Measurements from ENCODE around the gene DDX10. TPM values are rescaled to one million over a fixed set of nuclear protein-coding genes. Genes with fewer than 3 reads are reported as not detected.

DDX10 gene
- total and polyA plus RNA-seq, 9 of the 15 experiments (the other 6 are each of a cell fraction or from before 2014, with no cell fraction given), result 33.9 to 94.6 (median 50.7) TPM

DNA sequence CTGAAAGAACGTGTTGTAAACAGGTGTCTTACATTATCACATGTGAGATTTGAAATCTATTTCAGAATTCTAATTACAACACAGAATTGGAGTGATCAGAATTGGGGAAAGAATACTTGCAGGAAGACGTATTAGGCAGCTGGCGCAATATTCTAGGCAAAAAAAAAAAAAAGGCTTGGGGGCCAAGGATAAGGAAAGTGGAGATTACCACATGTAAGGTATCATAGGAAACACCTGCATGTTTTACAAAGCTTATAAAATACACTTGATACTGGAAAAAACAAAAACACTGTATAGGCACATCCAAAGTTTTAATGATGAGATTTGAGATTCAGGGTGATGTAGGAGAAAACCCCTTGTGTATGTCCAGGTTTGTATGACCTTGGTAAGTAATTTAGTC is 245.1 kb downstream of the DDX10 start:
- no peak for ATAC-seq
- no peaks in the 10 kb centered on the region for H3K9me1 ChIP-seq (ENCODE audit: control insufficient read depth, insufficient read depth, low read length)
- H3K4me1 ChIP-seq (replicated peaks in 1 of 2; ENCODE audit: control insufficient read depth in 2 of 2, insufficient read depth in 2 of 2, low read length in 2 of 2), result peaks cover 0 to 6% of the 10 kb centered on the region in 2 experiments; a peak in 2 of 5 replicates
- FAIRE-seq, result no peak
- H3K4me3 ChIP-seq, result no peak overlapping the region
- ChIA-PET CTCF (ENCODE audit: low intra/inter-chr PET ratio) (no interaction called here), POLR2A (interaction anchor here (0.5 kb wide), 1 partner anchor 126 kb away, joined by 3 read pairs; no protein-coding TSS in a partner anchor)
- no peaks in the 10 kb centered on the region for H3K27me3 ChIP-seq (ENCODE audit: control insufficient read depth in 2 of 2, insufficient read depth in 2 of 2, low read length in 2 of 2)
- no peak overlapping the region for H3K27ac ChIP-seq (ENCODE audit: extremely low read depth, low read depth, low read length)
- H3K36me3 ChIP-seq (ENCODE audit: control insufficient read depth, insufficient read depth, low read length), result no peaks in the 10 kb centered on the region
- no peaks in the 10 kb centered on the region for H3K79me2 ChIP-seq (ENCODE audit: control insufficient read depth, insufficient read depth, low read length)
- no peaks in the 10 kb centered on the region for H3K9me3 ChIP-seq (replicated peaks; ENCODE audit: control insufficient read depth, insufficient read depth, low read depth, low read length)
- intact Hi-C loops (cut with micrococcal nuclease), result no loop called here
- H3K4me2 ChIP-seq (ENCODE audit: insufficient read depth, low read length), result no peak overlapping the region
- no peak overlapping the region for H2AFZ ChIP-seq (ENCODE audit: low read depth, low read length)
- 80% methylated on average over 2 of the region's 3 CpGs for WGBS (ENCODE audit: insufficient coverage, low coverage, missing lambda C conversion rate)
- H3K9ac ChIP-seq (ENCODE audit: insufficient read depth in 1 of 2, low read depth in 2 of 2, low read length in 2 of 2), result no peak overlapping the region
- no peak for DNase-seq (ENCODE audit: extremely low read depth in 1 of 4, low spot score in 3 of 4)
- H4K20me1 ChIP-seq (replicated peaks; ENCODE audit: control insufficient read depth, insufficient read depth, low read length), result no peaks in the 10 kb centered on the region
- no TSS peak for BruUV-seq (replicated peaks)
- in situ Hi-C loops (cut with MboI), result no loop called here
- no peak for TF ChIP-seq TCF15 (CRISPR knock-in tag; IDR thresholded peaks at IDR 0.05)
- no peak for TF ChIP-seq HDAC8 (tag; IDR thresholded peaks at IDR 0.05)
- TF ChIP-seq, protein P1, sequence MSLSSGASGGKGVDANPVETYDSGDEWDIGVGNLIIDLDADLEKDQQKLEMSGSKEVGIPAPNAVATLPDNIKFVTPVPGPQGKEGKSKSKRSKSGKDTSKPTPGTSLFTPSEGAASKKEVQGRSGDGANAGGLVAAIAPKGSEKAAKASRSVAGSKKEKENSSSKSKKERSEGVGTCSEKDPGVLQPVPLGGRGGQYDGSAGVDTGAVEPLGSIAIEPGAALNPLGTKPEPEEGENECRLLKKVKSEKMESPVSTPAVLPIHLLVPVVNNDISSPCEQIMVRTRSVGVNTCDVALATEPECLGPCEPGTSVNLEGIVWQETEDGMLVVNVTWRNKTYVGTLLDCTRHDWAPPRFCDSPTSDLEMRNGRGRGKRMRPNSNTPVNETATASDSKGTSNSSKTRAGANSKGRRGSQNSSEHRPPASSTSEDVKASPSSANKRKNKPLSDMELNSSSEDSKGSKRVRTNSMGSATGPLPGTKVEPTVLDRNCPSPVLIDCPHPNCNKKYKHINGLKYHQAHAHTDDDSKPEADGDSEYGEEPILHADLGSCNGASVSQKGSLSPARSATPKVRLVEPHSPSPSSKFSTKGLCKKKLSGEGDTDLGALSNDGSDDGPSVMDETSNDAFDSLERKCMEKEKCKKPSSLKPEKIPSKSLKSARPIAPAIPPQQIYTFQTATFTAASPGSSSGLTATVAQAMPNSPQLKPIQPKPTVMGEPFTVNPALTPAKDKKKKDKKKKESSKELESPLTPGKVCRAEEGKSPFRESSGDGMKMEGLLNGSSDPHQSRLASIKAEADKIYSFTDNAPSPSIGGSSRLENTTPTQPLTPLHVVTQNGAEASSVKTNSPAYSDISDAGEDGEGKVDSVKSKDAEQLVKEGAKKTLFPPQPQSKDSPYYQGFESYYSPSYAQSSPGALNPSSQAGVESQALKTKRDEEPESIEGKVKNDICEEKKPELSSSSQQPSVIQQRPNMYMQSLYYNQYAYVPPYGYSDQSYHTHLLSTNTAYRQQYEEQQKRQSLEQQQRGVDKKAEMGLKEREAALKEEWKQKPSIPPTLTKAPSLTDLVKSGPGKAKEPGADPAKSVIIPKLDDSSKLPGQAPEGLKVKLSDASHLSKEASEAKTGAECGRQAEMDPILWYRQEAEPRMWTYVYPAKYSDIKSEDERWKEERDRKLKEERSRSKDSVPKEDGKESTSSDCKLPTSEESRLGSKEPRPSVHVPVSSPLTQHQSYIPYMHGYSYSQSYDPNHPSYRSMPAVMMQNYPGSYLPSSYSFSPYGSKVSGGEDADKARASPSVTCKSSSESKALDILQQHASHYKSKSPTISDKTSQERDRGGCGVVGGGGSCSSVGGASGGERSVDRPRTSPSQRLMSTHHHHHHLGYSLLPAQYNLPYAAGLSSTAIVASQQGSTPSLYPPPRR (CRISPR knock-in tag; IDR thresholded peaks at IDR 0.05; ENCODE audit: borderline replicate concordance), result no peak
- no peak for TF ChIP-seq ARID3B (CRISPR knock-in tag; IDR thresholded peaks at IDR 0.05; ENCODE audit: borderline replicate concordance)
- TF ChIP-seq, protein P2, sequence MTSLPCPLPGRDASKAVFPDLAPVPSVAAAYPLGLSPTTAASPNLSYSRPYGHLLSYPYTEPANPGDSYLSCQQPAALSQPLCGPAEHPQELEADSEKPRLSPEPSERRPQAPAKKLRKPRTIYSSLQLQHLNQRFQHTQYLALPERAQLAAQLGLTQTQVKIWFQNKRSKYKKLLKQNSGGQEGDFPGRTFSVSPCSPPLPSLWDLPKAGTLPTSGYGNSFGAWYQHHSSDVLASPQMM (CRISPR knock-in tag; IDR thresholded peaks at IDR 0.05), result no peak
- TF ChIP-seq POLR2H (tag; IDR thresholded peaks at IDR 0.05; ENCODE audit: low read depth), result no peak
- no peak for TF ChIP-seq POLR2A (conservative IDR thresholded peaks at IDR 0.05)
- no peak for TF ChIP-seq CREM (IDR thresholded peaks at IDR 0.05; ENCODE audit: low read depth)
- TF ChIP-seq HLTF (IDR thresholded peaks at IDR 0.05), result no peak
- TF ChIP-seq ZNF79 (CRISPR knock-in tag; IDR thresholded peaks at IDR 0.05; ENCODE audit: low read depth), result no peak
- no peak for TF ChIP-seq ZNF444 (CRISPR knock-in tag; IDR thresholded peaks at IDR 0.05)
- TF ChIP-seq GATAD2B (IDR thresholded peaks at IDR 0.05; ENCODE audit: borderline replicate concordance), result no peak
- TF ChIP-seq SMAD2 (IDR thresholded peaks at IDR 0.05; ENCODE audit: low read depth, low read length), result no peak
- TF ChIP-seq DIDO1 (tag; IDR thresholded peaks at IDR 0.05; ENCODE audit: low read depth), result no peak
- TF ChIP-seq NCOA6 (IDR thresholded peaks at IDR 0.05), result no peak
- TF ChIP-seq ELF2 (CRISPR knock-in tag; IDR thresholded peaks at IDR 0.05), result no peak
- no peak for TF ChIP-seq SIRT6 (IDR thresholded peaks at IDR 0.05; ENCODE audit: low read depth, low read length)
- no peak for TF ChIP-seq TEAD4 (IDR thresholded peaks at IDR 0.05; ENCODE audit: low read length)
- no peak for TF ChIP-seq TEAD4 (CRISPR knock-in tag; IDR thresholded peaks at IDR 0.05; ENCODE audit: borderline replicate concordance)
